ENCODE measurements around the gene CCL19.
"Not testable (repeated sequence)": the region's sequence is repeated elsewhere in the genome, so short reads cannot be mapped to it uniquely, and the experiment has no call there.

The CCL19 gene

DNA sequence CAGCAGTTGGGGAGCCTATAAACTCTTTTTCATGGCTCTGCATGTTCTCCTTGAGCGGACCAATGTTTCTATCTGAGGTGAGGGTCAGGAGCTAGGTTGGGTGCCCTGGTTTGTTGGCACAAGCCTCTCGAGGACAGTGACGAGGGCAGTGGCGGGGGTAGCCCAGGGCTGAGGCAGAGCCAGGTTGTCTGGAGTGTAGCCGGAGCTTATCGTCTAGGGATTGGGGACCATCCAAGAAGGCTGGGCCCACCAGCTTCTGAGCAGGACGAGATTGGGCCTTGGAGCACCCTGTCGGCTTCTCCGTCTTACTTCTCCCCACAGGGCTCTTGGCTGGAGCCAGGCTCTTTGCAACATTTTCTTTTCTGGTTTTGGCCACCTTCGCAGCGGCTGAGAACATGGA, 32.1 kb upstream of the CCL19 start:
- no peaks in the 10 kb centered on the region for H4K20me1 ChIP-seq (ENCODE audit: insufficient read depth, low read length, poor library complexity, severe bottlenecking)
- H2AFZ ChIP-seq (ENCODE audit: low read length) = no peak overlapping the region
- H3F3A ChIP-seq (ENCODE audit: low read depth) = no peaks in the 10 kb centered on the region
- no peak overlapping the region for H3K4me2 ChIP-seq (ENCODE audit: low read depth, low read length, poor library complexity, severe bottlenecking)
- no peaks in the 10 kb centered on the region for H3K79me2 ChIP-seq (ENCODE audit: insufficient read depth, low read length)
- H3K4me3 ChIP-seq (ENCODE audit: low read length, poor library complexity, severe bottlenecking) = no peak overlapping the region
- no peaks in the 10 kb centered on the region for H3K9me2 ChIP-seq (replicated peaks; ENCODE audit: low read depth, low read length)
- H3K36me3 ChIP-seq (ENCODE audit: insufficient read depth, low read length) = no peaks in the 10 kb centered on the region
- H3K27me3 ChIP-seq (ENCODE audit: insufficient read depth, low read length, poor library complexity, severe bottlenecking) = no peaks in the 10 kb centered on the region
- TF ChIP-seq, protein P1, sequence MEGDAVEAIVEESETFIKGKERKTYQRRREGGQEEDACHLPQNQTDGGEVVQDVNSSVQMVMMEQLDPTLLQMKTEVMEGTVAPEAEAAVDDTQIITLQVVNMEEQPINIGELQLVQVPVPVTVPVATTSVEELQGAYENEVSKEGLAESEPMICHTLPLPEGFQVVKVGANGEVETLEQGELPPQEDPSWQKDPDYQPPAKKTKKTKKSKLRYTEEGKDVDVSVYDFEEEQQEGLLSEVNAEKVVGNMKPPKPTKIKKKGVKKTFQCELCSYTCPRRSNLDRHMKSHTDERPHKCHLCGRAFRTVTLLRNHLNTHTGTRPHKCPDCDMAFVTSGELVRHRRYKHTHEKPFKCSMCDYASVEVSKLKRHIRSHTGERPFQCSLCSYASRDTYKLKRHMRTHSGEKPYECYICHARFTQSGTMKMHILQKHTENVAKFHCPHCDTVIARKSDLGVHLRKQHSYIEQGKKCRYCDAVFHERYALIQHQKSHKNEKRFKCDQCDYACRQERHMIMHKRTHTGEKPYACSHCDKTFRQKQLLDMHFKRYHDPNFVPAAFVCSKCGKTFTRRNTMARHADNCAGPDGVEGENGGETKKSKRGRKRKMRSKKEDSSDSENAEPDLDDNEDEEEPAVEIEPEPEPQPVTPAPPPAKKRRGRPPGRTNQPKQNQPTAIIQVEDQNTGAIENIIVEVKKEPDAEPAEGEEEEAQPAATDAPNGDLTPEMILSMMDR (conservative IDR thresholded peaks at IDR 0.05; ENCODE audit: low read length) = no peak
- TF ChIP-seq EZH2phosphoT487 (IDR thresholded peaks at IDR 0.05; ENCODE audit: borderline replicate concordance) = no peak
- H3K9ac ChIP-seq (ENCODE audit: low read depth, low read length, poor library complexity, severe bottlenecking) = no peak overlapping the region
- no peaks in the 10 kb centered on the region for H3K4me1 ChIP-seq (ENCODE audit: insufficient read depth, low read length, poor library complexity, severe bottlenecking)
- no peaks in the 10 kb centered on the region for H3K9me3 ChIP-seq (ENCODE audit: insufficient read depth, low read depth, low read length)

- not testable (repeated sequence) for H3K4me1 ChIP-seq (ENCODE audit: insufficient read depth, low read length, poor library complexity, severe bottlenecking); H3K27me3 ChIP-seq (ENCODE audit: insufficient read depth, low read length, poor library complexity, severe bottlenecking); H2AFZ ChIP-seq (ENCODE audit: low read length); H3K9ac ChIP-seq (ENCODE audit: low read depth, low read length, poor library complexity, severe bottlenecking); H3K4me2 ChIP-seq (ENCODE audit: low read depth, low read length, poor library complexity, severe bottlenecking); H3K9me2 ChIP-seq (replicated peaks; ENCODE audit: low read depth, low read length); H3K36me3 ChIP-seq (ENCODE audit: insufficient read depth, low read length); H3K79me2 ChIP-seq (ENCODE audit: insufficient read depth, low read length); H4K20me1 ChIP-seq (ENCODE audit: insufficient read depth, low read length, poor library complexity, severe bottlenecking); H3K9me3 ChIP-seq (ENCODE audit: insufficient read depth, low read depth, low read length); H3K4me3 ChIP-seq (ENCODE audit: low read length, poor library complexity, severe bottlenecking); H3F3A ChIP-seq (ENCODE audit: low read depth)
These were observed 28.6 kb upstream of the CCL19 start for GRCh38 chr9:34719769-34720025.

GRCh38 chr9:34719021-34719768, 28.1 kb upstream of the CCL19 start:
- TF ChIP-seq, protein P1 (conservative IDR thresholded peaks at IDR 0.05; ENCODE audit: low read length) = no peak
- no peak for TF ChIP-seq EZH2phosphoT487 (IDR thresholded peaks at IDR 0.05; ENCODE audit: borderline replicate concordance)
- H2AFZ ChIP-seq (ENCODE audit: low read length) = no peak overlapping the region
- H3K4me2 ChIP-seq (ENCODE audit: low read depth, low read length, poor library complexity, severe bottlenecking) = no peak overlapping the region
- H3F3A ChIP-seq (ENCODE audit: low read depth) = no peaks in the 10 kb centered on the region
- H3K9me2 ChIP-seq (replicated peaks; ENCODE audit: low read depth, low read length) = no peaks in the 10 kb centered on the region
- H3K9ac ChIP-seq (ENCODE audit: low read depth, low read length, poor library complexity, severe bottlenecking) = no peak overlapping the region
- no peak overlapping the region for H3K4me3 ChIP-seq (ENCODE audit: low read length, poor library complexity, severe bottlenecking)
- H3K4me1 ChIP-seq (ENCODE audit: insufficient read depth, low read length, poor library complexity, severe bottlenecking) = no peaks in the 10 kb centered on the region
- no peaks in the 10 kb centered on the region for H3K79me2 ChIP-seq (ENCODE audit: insufficient read depth, low read length)
- H3K27me3 ChIP-seq (ENCODE audit: insufficient read depth, low read length, poor library complexity, severe bottlenecking) = no peaks in the 10 kb centered on the region
- H3K36me3 ChIP-seq (ENCODE audit: insufficient read depth, low read length) = no peaks in the 10 kb centered on the region
- H3K9me3 ChIP-seq (ENCODE audit: insufficient read depth, low read depth, low read length) = no peaks in the 10 kb centered on the region
- H4K20me1 ChIP-seq (ENCODE audit: insufficient read depth, low read length, poor library complexity, severe bottlenecking) = no peaks in the 10 kb centered on the region

DNA sequence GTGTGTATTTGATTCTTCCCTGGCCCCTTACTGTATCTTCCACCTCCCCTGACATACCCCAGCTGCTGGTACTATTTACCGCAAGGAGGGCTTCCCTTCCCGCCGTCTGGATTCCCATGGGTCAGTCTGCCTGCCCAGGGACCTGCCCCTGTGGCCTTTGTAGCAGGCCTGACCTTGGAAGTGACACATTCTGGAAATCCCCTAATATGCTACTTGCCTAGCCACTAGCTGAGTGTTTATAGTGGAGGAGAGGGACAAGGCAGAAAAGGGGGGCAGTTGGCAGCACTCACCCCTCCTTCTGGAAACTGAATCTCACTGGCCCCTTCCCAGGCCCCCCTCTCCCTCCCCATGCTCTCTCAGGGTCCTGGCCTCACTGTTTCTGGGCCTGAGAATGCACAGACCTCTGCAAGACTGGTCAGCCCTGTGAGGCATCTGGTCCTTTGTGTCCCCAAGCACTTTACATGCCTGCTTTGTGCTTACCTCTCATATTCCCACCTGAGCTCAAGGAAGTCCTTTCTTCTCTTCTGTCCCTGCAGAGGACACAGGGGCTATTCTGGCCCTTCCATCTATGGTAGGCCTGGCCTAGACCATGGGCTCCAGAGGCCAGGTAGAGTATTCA, 27.0 kb upstream of the CCL19 start:
- H3K4me2 ChIP-seq (ENCODE audit: low read depth, low read length, poor library complexity, severe bottlenecking) = no peak overlapping the region
- H3K36me3 ChIP-seq (ENCODE audit: insufficient read depth, low read length) = no peaks in the 10 kb centered on the region
- no peaks in the 10 kb centered on the region for H3K4me1 ChIP-seq (ENCODE audit: insufficient read depth, low read length, poor library complexity, severe bottlenecking)
- no peak overlapping the region for H2AFZ ChIP-seq (ENCODE audit: low read length)
- no peaks in the 10 kb centered on the region for H3K27me3 ChIP-seq (ENCODE audit: insufficient read depth, low read length, poor library complexity, severe bottlenecking)
- no peaks in the 10 kb centered on the region for H3K9me3 ChIP-seq (ENCODE audit: insufficient read depth, low read depth, low read length)
- no peak for TF ChIP-seq EZH2phosphoT487 (IDR thresholded peaks at IDR 0.05; ENCODE audit: borderline replicate concordance)
- TF ChIP-seq, protein P1 (conservative IDR thresholded peaks at IDR 0.05; ENCODE audit: low read length) = no peak
- no peaks in the 10 kb centered on the region for H4K20me1 ChIP-seq (ENCODE audit: insufficient read depth, low read length, poor library complexity, severe bottlenecking)
- no peaks in the 10 kb centered on the region for H3F3A ChIP-seq (ENCODE audit: low read depth)
- no peak overlapping the region for H3K9ac ChIP-seq (ENCODE audit: low read depth, low read length, poor library complexity, severe bottlenecking)
- no peaks in the 10 kb centered on the region for H3K79me2 ChIP-seq (ENCODE audit: insufficient read depth, low read length)
- no peaks in the 10 kb centered on the region for H3K9me2 ChIP-seq (replicated peaks; ENCODE audit: low read depth, low read length)
- H3K4me3 ChIP-seq (ENCODE audit: low read length, poor library complexity, severe bottlenecking) = no peak overlapping the region

Data from Loucy (cell line).